T-helper 2 cell treated with Interferon-gamma antibody and Interleukin-4, amounts not matched to agents 100 ng/mL and 5 ng/mL, for 36 hours (primary cell): ENCODE data around the gene HTRA1. TPM values are rescaled to one million over a fixed set of nuclear protein-coding genes. Genes with fewer than 3 reads are reported as not detected.

Experiments used
- intact Hi-C: fragments of 100-400 bp; cut with micrococcal nuclease; formaldehyde crosslinking; loops from one replicate; pipeline ENCODE4 v1.15.1; 2023
- total RNA-seq: library from RNA; stranded (reverse); gene quantifications from 2 replicates; pipeline ENCODE4 v1.2.3, GENCODE V29; 2022

The HTRA1 gene
- total RNA-seq, 1 donor from 2014 or later = not detected

GRCh38 chr10:122550427-122550826 lies 89.1 kb downstream of the HTRA1 start:
- intact Hi-C loops = no loop called here

- intact Hi-C loops = no loop called here
These were observed 89.6 kb downstream of the HTRA1 start for GRCh38 chr10:122550983-122551382.

GRCh38 chr10:122551450-122551849 lies 90.1 kb downstream of the HTRA1 start:
- intact Hi-C loops = no loop called here

- intact Hi-C loops = no loop called here
These were observed 92.0 kb downstream of the HTRA1 start for GRCh38 chr10:122553341-122553740.

- intact Hi-C loops = no loop called here
These were observed 93.0 kb downstream of the HTRA1 start for GRCh38 chr10:122554131-122555036.

- intact Hi-C loops = no loop called here
These were observed 94.1 kb downstream of the HTRA1 start for GRCh38 chr10:122555442-122555841.

- intact Hi-C loops = no loop called here
These were observed 96.2 kb downstream of the HTRA1 start for GRCh38 chr10:122557516-122557915.

- intact Hi-C loops = no loop called here
These were observed 97.1 kb downstream of the HTRA1 start for GRCh38 chr10:122558452-122558851.

GRCh38 chr10:122559228-122559627 lies 97.9 kb downstream of the HTRA1 start:
- intact Hi-C loops = no loop called here

GRCh38 chr10:122560279-122560804 lies 99.0 kb downstream of the HTRA1 start, which contains the start of gene DMBT1:
DMBT1 (plus strand) TSS chr10:122560754; CDS start chr10:122560771, 17 bp downstream.
- intact Hi-C loops = no loop called here

GRCh38 chr10:122561212-122561611 lies 99.9 kb downstream of the HTRA1 start:
- intact Hi-C loops = no loop called here

- intact Hi-C loops = no loop called here
These were observed 100.4 kb downstream of the HTRA1 start for GRCh38 chr10:122561792-122562191.

Other genes with a start within 250 kb of the HTRA1 start
- gene BTBD16, start 190.3 kb upstream of the HTRA1 start, total RNA-seq = not detected in 2 replicates
- gene PLEKHA1, start 86.8 kb upstream of the HTRA1 start, total RNA-seq = 6.6 and 7.8 TPM in 2 replicates
- not detected in 2 replicates for gene ARMS2, start 6.9 kb upstream of the HTRA1 start, total RNA-seq
- gene DMBT1, start 99.2 kb downstream of the HTRA1 start, total RNA-seq = not detected in 2 replicates
- gene C10orf120, start 238.3 kb downstream of the HTRA1 start, total RNA-seq = not detected in 2 replicates